ENCODE results near the gene OSTM1. TPM values are rescaled to one million over a fixed set of nuclear protein-coding genes. Genes with fewer than 3 reads are reported as not detected.

The OSTM1 gene
- polyA plus RNA-seq, 1 donor (not counting 4 experiments of a cell fraction or from before 2014, with no cell fraction given): 71.3 TPM

GRCh38 chr6:108120311-108120710 lies 45.8 kb upstream of the OSTM1 start:
- Histone ChIP-seq H3K4me3 (ENCODE audit: control insufficient read depth in 2 of 3, extremely low read depth in 1 of 3, insufficient read depth in 2 of 3, low read depth in 1 of 3, low read length in 3 of 3) (no peak overlapping the region), H3K4me1 (ENCODE audit: control insufficient read depth, extremely low read depth, insufficient read depth, low read length) (peaks cover 18% of the 10 kb centered on the region), H3K36me3 (ENCODE audit: control insufficient read depth in 2 of 2, extremely low read depth in 1 of 2, insufficient read depth in 2 of 2, low read length in 2 of 2) (no peaks in the 10 kb centered on the region), H3K4me2 (ENCODE audit: control insufficient read depth, extremely low read depth, insufficient read depth, low read depth, low read length) (no peak overlapping the region), H3K9me1 (ENCODE audit: control insufficient read depth, extremely low read depth, insufficient read depth, low read length) (no peaks in the 10 kb centered on the region), H3K79me2 (ENCODE audit: control insufficient read depth, insufficient read depth, low read length) (no peaks in the 10 kb centered on the region), H2AFZ (ENCODE audit: control insufficient read depth, low read length) (no peak overlapping the region), H3K9ac (ENCODE audit: control insufficient read depth, extremely low read depth, insufficient read depth, low read length) (no peak overlapping the region), H3K27ac (ENCODE audit: control insufficient read depth, insufficient read depth, low read length) (no peak overlapping the region), H4K20me1 (ENCODE audit: control insufficient read depth, extremely low read depth, insufficient read depth, low read length) (no peaks in the 10 kb centered on the region), H3K9me3 (ENCODE audit: control insufficient read depth, low read depth, low read length) (no peaks in the 10 kb centered on the region), H3K27me3 (ENCODE audit: control insufficient read depth, extremely low read depth, insufficient read depth, low read length) (peaks cover 84% of the 10 kb centered on the region)
- no peak for TF ChIP-seq EZH2 (IDR thresholded peaks at IDR 0.05; ENCODE audit: low read length)
- no peak for TF ChIP-seq CTCF (optimal IDR thresholded peaks at IDR 0.05 in 1 of 3, IDR thresholded peaks at IDR 0.05 in 1 of 3, conservative IDR thresholded peaks at IDR 0.05 in 1 of 3; ENCODE audit: extremely low read depth in 1 of 3, insufficient read depth in 2 of 3, low read length in 3 of 3)
- dilution Hi-C loops (cut with MboI; ENCODE audit: extremely low pct_ligation_motif_present, low sequenced_read_pairs): no loop called here
- no peak for FAIRE-seq
- no peak for DNase-seq (ENCODE audit: low read depth, low spot score)

- no peaks in the 10 kb centered on the region for H3K9me3 ChIP-seq (ENCODE audit: control insufficient read depth, low read depth, low read length)
- dilution Hi-C loops (cut with MboI; ENCODE audit: extremely low pct_ligation_motif_present, low sequenced_read_pairs): no loop called here
- H3K36me3 ChIP-seq (ENCODE audit: control insufficient read depth in 2 of 2, extremely low read depth in 1 of 2, insufficient read depth in 2 of 2, low read length in 2 of 2): no peaks in the 10 kb centered on the region
- no peak for FAIRE-seq
- no peak overlapping the region for H3K4me3 ChIP-seq (ENCODE audit: control insufficient read depth in 2 of 3, extremely low read depth in 1 of 3, insufficient read depth in 2 of 3, low read depth in 1 of 3, low read length in 3 of 3)
- DNase-seq (ENCODE audit: low read depth, low spot score): no peak
- H3K27ac ChIP-seq (ENCODE audit: control insufficient read depth, insufficient read depth, low read length): no peak overlapping the region
- H3K79me2 ChIP-seq (ENCODE audit: control insufficient read depth, insufficient read depth, low read length): no peaks in the 10 kb centered on the region
- H4K20me1 ChIP-seq (ENCODE audit: control insufficient read depth, extremely low read depth, insufficient read depth, low read length): no peaks in the 10 kb centered on the region
- TF ChIP-seq CTCF (optimal IDR thresholded peaks at IDR 0.05 in 1 of 3, IDR thresholded peaks at IDR 0.05 in 1 of 3, conservative IDR thresholded peaks at IDR 0.05 in 1 of 3; ENCODE audit: extremely low read depth in 1 of 3, insufficient read depth in 2 of 3, low read length in 3 of 3): no peak
- H3K9me1 ChIP-seq (ENCODE audit: control insufficient read depth, extremely low read depth, insufficient read depth, low read length): no peaks in the 10 kb centered on the region
- peaks cover 24% of the 10 kb centered on the region for H3K4me1 ChIP-seq (ENCODE audit: control insufficient read depth, extremely low read depth, insufficient read depth, low read length)
- no peak overlapping the region for H3K9ac ChIP-seq (ENCODE audit: control insufficient read depth, extremely low read depth, insufficient read depth, low read length)
- H3K4me2 ChIP-seq (ENCODE audit: control insufficient read depth, extremely low read depth, insufficient read depth, low read depth, low read length): no peak overlapping the region
- no peak overlapping the region for H2AFZ ChIP-seq (ENCODE audit: control insufficient read depth, low read length)
- peaks cover 87% of the 10 kb centered on the region for H3K27me3 ChIP-seq (ENCODE audit: control insufficient read depth, extremely low read depth, insufficient read depth, low read length)
These were observed 45.2 kb upstream of the OSTM1 start for GRCh38 chr6:108119769-108120141.

Measured in keratinocyte (primary cell).